SH-SY5Y (cell line): ENCODE data around the gene NHLH2.
A peak's percentile ranks its signal among the peaks of the same experiment; 100 is the strongest.

Experiments
- GATA2 ChIP-seq: IDR thresholded peaks from 2 replicates; pipeline ENCODE4 v1.6.1; 2011; ENCODE audit warnings: mild to moderate bottlenecking, low read depth, low read length
- GATA3 ChIP-seq: IDR thresholded peaks from 2 replicates; pipeline ENCODE4 v1.6.1; 2011; ENCODE audit warnings: low read depth, mild to moderate bottlenecking, low read length, moderate library complexity

The NHLH2 gene

DNA sequence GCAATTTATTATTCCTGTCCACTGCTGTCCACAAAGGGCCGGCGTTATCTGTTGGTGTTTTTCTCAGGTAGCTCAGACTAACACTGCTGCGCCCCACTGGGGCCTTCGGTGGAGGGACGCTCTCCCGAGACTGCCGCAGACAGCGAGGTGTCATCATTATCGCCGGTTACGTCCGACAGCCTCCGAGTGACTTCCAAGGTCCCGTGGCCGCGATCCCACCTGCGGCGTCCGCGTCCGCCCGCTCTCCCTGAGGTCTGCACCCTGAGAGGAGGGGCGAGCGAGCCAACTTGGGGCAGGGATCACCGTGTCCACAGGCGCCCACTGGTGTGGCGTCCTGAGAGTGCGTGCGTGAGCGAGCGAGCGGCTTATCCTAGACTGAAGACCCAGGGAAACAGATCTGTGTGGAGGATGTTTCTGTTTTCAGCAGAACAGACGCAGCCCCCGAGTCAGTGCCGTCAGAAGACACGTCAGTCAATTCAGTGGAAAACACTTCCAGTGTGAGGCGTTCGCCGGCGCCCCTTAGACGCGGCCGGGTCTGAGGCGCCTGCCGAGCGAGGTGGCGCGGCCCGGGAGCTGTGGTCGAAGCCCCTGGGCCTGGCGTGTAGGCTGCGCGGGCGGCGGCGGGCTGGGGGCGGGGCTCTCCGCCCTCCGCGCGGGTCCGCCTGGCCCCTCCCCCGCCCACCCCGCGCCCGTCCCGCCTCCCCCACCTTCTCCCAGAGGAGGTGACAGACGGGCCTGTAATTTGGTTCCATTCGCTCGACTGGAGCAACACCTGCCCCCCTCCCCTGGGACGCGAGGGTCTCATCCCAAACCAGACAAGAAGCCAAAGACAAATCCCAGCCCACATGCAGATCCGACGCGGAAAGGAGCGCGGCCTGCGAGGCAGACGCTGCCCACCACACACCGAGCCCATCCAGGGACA is 12.6 kb downstream of the NHLH2 start:
- TF ChIP-seq GATA2: no peak
- TF ChIP-seq GATA3: no peak

DNA sequence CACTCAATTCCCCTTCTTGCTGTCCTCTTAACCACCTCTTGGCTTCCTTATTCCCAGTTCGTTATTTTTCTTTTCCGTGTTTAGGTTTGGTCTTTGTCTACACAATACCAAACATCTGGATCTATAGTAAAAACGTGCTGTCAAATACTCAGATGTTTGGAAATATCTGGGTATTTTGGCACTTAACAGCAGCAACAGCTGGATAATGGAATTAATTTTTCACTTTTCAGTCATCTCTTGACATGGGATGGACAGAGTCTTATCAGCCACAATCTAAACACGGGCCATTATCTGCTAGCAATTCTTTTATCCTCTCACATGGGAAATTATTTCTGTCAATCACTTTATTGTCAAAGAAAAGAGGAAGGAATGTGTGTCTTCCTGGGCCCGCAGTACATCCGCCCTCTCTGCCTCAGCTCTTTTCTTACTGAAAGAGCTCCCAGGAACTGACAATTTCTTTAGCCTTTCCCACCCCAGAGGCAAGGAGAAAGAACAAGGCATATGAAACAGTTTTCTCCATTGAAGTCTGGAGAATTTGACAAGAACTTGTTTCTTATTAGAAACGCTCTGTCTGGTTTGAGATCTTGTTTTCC is 13.4 kb downstream of the NHLH2 start:
- TF ChIP-seq GATA2 (no peak), GATA3 (no peak)

- TF ChIP-seq GATA2: no peak
These were observed 14.3 kb downstream of the NHLH2 start for GRCh38 chr1:115826628-115827027.

DNA sequence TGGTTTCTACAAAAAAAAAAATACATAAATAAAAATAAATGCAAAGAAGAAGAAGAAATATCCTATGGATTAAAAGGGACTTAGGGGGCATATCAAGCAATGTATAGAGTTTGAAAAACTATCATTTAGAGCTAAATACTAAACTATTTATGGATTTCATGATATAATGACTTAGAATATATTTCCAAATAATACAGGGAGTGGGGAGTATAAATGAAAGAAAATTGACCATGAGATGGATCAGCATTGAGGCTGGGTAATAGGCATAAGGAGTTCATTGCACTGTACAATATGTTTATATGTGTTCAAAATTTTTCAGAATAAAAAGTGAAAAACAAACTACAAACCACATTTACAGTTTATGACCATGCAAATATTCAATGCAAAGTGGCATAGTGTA is 18.8 kb downstream of the NHLH2 start:
- TF ChIP-seq GATA2: no peak
- TF ChIP-seq GATA3: no peak

DNA sequence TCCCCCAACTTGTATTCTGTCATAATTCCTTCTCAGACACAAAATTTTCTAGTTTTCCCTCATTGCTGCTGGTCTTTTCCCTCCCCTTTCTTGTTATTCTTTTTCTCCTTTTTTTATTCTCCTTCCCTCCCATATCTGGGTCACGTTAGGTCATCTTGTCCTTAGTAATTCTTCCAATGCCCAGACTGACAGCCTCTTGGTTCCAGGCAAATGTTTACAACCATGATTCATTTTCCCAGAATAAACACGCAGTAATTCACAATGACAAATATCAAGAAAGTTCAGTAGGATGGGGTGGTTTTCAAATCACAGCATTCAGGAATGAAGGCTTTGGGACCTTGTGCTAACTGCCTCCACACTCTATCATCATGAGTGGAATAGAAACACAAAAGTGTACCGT is 25.2 kb downstream of the NHLH2 start:
- TF ChIP-seq GATA3 (no peak), GATA2 (no peak)

DNA sequence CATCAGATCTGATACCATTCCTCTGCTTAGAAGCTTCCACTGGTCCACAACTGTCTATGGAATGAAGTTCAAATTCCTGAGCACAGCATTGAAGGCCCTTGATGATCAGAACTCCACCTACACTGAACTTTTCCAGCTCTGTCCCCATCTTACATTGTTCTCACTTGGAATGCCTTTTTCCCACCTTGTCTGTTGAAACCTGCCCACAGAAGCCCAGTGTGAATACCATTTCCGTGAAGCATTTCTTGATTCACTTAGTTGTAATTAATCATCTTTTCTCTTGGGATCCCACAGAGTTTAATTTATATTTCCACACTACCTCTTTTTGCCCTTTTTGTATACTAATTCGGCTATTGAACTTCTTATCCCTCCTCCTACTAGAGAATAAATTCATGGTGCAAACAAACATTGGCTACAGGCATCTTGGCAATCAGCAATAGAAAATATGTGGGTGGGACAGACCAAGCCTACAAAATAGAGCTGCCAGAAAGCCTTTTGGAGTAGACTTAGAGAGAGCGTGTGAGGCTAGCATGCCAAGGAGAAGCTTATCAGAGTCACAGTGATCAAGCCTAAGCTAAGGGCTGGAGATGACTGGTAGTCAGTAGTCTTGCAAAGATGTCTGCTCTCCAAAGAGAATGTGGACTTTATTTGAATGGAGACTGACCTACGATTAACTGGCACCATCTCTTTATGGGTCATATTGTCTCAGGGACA is 26.1 kb downstream of the NHLH2 start:
- no peak for TF ChIP-seq GATA2
- no peak for TF ChIP-seq GATA3

GRCh38 chr1:115813727-115814126 is 27.2 kb downstream of the NHLH2 start:
- TF ChIP-seq GATA2 (no peak), GATA3 (no peak)

GRCh38 chr1:115811140-115811828 is 29.6 kb downstream of the NHLH2 start:
- TF ChIP-seq GATA2 (peak; percentile 61), GATA3 (no peak)

DNA sequence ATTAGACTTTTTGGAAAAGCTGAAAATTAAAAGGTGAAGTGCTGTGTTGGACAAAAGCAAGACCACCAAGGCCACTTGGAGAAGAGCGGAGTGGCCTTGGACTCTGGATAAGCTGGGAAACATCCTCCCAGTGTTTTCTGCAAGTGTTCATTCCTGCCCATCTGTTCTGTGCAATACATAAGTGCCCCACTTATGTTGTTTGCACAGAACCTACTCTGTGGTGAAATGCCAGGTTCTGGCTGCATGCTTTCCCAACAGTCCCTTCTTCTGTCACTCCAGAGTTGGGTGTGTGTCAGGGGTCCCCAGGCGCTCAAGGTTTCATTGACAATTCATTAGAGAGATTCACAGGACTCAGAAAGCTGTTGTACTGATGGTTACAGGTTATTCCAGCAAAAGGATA is 30.3 kb downstream of the NHLH2 start:
- TF ChIP-seq GATA3 (no peak), GATA2 (no peak)

DNA sequence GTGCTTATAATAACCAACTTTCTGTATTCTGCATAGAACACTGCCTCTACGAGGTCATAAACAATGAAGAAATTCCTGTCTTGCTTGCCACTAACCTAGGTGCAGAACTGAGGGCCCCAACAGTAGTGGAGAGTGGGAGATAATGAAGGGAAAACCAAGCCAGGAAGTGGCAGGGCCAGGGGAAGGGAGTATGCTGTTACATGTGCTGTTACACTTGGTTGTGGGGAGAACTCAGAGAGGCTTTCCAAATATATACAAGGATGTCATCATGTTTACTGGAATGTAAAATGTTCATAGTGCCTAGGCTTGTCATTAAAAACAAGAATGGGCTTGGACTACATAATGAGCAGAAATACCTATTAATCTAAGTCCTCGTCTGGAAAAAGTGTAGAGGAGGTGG is 31.1 kb downstream of the NHLH2 start:
- TF ChIP-seq GATA3 (no peak), GATA2 (no peak)

- TF ChIP-seq GATA2: no peak
- no peak for TF ChIP-seq GATA3
These were observed 31.9 kb downstream of the NHLH2 start for GRCh38 chr1:115809076-115809475.

DNA sequence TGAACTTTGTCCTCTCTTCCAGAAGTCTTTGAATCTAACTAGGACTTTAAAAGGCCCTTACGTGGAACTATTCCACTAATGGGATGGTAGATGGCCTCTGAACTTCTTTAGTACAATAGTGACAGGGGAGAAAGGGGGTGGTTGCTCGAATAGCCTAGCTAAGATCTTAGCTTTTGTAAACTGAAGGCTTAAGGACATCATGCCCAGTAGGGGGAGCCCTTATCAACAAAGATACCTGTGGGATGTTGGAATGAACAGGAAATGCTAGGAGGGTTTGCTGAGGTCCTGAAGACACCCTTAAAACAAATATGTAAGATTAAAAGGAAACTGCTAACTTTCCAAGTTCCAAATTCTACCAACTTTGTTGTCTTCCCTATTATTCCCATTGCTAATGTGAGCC is 33.2 kb downstream of the NHLH2 start:
- TF ChIP-seq GATA3 (no peak), GATA2 (no peak)

GRCh38 chr1:115805597-115805996 is 35.3 kb downstream of the NHLH2 start:
- TF ChIP-seq GATA2 (no peak), GATA3 (no peak)

GRCh38 chr1:115802416-115802815 is 38.5 kb downstream of the NHLH2 start:
- TF ChIP-seq GATA2 (no peak), GATA3 (no peak)
